HEK293 (cell line): ENCODE data around the gene MTPN.

Experiments
- CTCF ChIA-PET: fragments of 350-600 bp; formaldehyde crosslinking; extraction: SDS; loops from one replicate; lab custom pipeline; 2021; ENCODE audit warnings: antibody characterized with exemption; lab: Yijun Ruan, JAX
- POLR2A ChIA-PET: fragments of 300-600 bp; formaldehyde crosslinking; extraction: SDS; loops from one replicate; lab custom pipeline; 2020; ENCODE audit warnings: antibody characterized with exemption, inconsistent platforms; lab: Yijun Ruan, JAX
- H3K27ac ChIP-seq: fragments of 200-500 bp; sonication (Bioruptor generic); 2 replicates; pipeline ENCODE4 v1.5.1; 2014; ENCODE audit warnings: low read depth, low read length, control low read depth, inconsistent platforms; ENCODE audit errors: extremely low read depth
- H3K36me3 ChIP-seq, 2 experiments: fragments of 200-500 bp in 1 of 2; sonication (Bioruptor generic) in 1 of 2; 1 replicate in 1 of 2; 2 replicates in 1 of 2; pipeline ENCODE4 v1.5.1; 2014 to 2017; ENCODE audit warnings: inconsistent platforms in 2 of 2, low read length in 2 of 2; ENCODE audit not compliant: control insufficient read depth in 2 of 2, insufficient read depth in 1 of 2
- H3K4me1 ChIP-seq: fragments of 200-500 bp; sonication (Bioruptor generic); 2 replicates; pipeline ENCODE4 v1.5.1; 2014; ENCODE audit warnings: mild to moderate bottlenecking, low read length, inconsistent platforms; ENCODE audit not compliant: control insufficient read depth, insufficient read depth
- H3K4me3 ChIP-seq: 2 replicates; pipeline ENCODE4 v1.5.1; 2011; ENCODE audit warnings: low read depth, mild to moderate bottlenecking, control low read depth, low read length, moderate library complexity
- H3K9me3 ChIP-seq: fragments of 200-500 bp; sonication (Bioruptor generic); 2 replicates; pipeline ENCODE4 v1.5.1; 2014; ENCODE audit warnings: low read depth, low read length, inconsistent platforms; ENCODE audit not compliant: control insufficient read depth, insufficient read depth
- KLF10 ChIP-seq: fragments of 450-650 bp; IDR thresholded peaks from 2 replicates; pipeline ENCODE4 v1.5.1; 2018; ENCODE audit warnings: missing biosample characterization, mild to moderate bottlenecking, missing genetic modification characterization
- SETDB1 ChIP-seq: IDR thresholded peaks from one replicate; pipeline ENCODE4 v1.6.1; 2017; ENCODE audit warnings: mild to moderate bottlenecking, low read length, moderate library complexity, mixed read lengths; ENCODE audit not compliant: insufficient read length
- YY1 ChIP-seq: fragments of 450-650 bp; formaldehyde crosslinking; IDR thresholded peaks from 2 replicates; pipeline ENCODE4 v1.5.1; 2018; ENCODE audit warnings: missing biosample characterization, missing genetic modification characterization
- ZBTB7A ChIP-seq: fragments of 450-650 bp; formaldehyde crosslinking; IDR thresholded peaks from 2 replicates; pipeline ENCODE4 v1.5.1; 2016; ENCODE audit warnings: low read depth, missing biosample characterization, missing genetic modification characterization
- ZBTB8A ChIP-seq: fragments of 450-650 bp; formaldehyde crosslinking; IDR thresholded peaks from 2 replicates; pipeline ENCODE4 v1.5.1; 2016; ENCODE audit warnings: missing biosample characterization, missing genetic modification characterization
- ZNF155 ChIP-seq: fragments of 450-650 bp; formaldehyde crosslinking; IDR thresholded peaks from 2 replicates; pipeline ENCODE4 v1.5.1; 2016; ENCODE audit warnings: missing biosample characterization, missing genetic modification characterization
- ZNF175 ChIP-seq: fragments of 450-650 bp; formaldehyde crosslinking; IDR thresholded peaks from 2 replicates; pipeline ENCODE4 v1.5.1; 2016; ENCODE audit warnings: missing biosample characterization, missing genetic modification characterization
- ZNF324 ChIP-seq: fragments of 450-650 bp; formaldehyde crosslinking; IDR thresholded peaks from 2 replicates; pipeline ENCODE4 v1.5.1; 2016; ENCODE audit warnings: missing biosample characterization, missing genetic modification characterization
- ZNF433 ChIP-seq: fragments of 450-650 bp; formaldehyde crosslinking; IDR thresholded peaks from 2 replicates; pipeline ENCODE4 v1.5.1; 2016; ENCODE audit warnings: missing biosample characterization, missing genetic modification characterization, low read depth
- ZNF610 ChIP-seq: fragments of 450-650 bp; formaldehyde crosslinking; IDR thresholded peaks from 2 replicates; pipeline ENCODE4 v1.5.1; 2016; ENCODE audit warnings: missing biosample characterization, missing genetic modification characterization, borderline replicate concordance
- ZNF677 ChIP-seq: fragments of 450-650 bp; IDR thresholded peaks from 2 replicates; pipeline ENCODE4 v1.5.0; 2018; ENCODE audit warnings: missing biosample characterization, mild to moderate bottlenecking, missing genetic modification characterization, moderate library complexity
- ZNF701 ChIP-seq: fragments of 450-650 bp; formaldehyde crosslinking; IDR thresholded peaks from 2 replicates; pipeline ENCODE4 v1.5.1; 2016; ENCODE audit warnings: missing biosample characterization, missing genetic modification characterization
- ZNF704 ChIP-seq: fragments of 450-650 bp; formaldehyde crosslinking; IDR thresholded peaks from 2 replicates; pipeline ENCODE4 v1.5.1; 2016; ENCODE audit warnings: missing biosample characterization, missing genetic modification characterization
- ZSCAN4 ChIP-seq: fragments of 450-650 bp; formaldehyde crosslinking; IDR thresholded peaks from 2 replicates; pipeline ENCODE4 v1.5.1; 2017; ENCODE audit warnings: missing biosample characterization, missing genetic modification characterization
- TF ChIP-seq, protein P1 (sequence below): fragments of 450-650 bp; formaldehyde crosslinking; conservative IDR thresholded peaks from 2 replicates; pipeline ENCODE4 v1.5.1; 2016; ENCODE audit warnings: low read depth, missing biosample characterization, missing genetic modification characterization
- TF ChIP-seq, protein P2 (sequence below): fragments of 450-650 bp; formaldehyde crosslinking; IDR thresholded peaks from 2 replicates; pipeline ENCODE4 v1.5.1; 2016; ENCODE audit warnings: missing biosample characterization, missing genetic modification characterization
- TF ChIP-seq, protein P3 (sequence below): fragments of 450-650 bp; formaldehyde crosslinking; IDR thresholded peaks from 2 replicates; pipeline ENCODE4 v1.5.1; 2016; ENCODE audit warnings: missing biosample characterization, missing genetic modification characterization
- TF ChIP-seq, protein P4 (sequence below): fragments of 450-650 bp; IDR thresholded peaks from 2 replicates; pipeline ENCODE4 v1.5.1; 2018; ENCODE audit warnings: missing biosample characterization, mild to moderate bottlenecking, missing genetic modification characterization

MTPN gene

DNA sequence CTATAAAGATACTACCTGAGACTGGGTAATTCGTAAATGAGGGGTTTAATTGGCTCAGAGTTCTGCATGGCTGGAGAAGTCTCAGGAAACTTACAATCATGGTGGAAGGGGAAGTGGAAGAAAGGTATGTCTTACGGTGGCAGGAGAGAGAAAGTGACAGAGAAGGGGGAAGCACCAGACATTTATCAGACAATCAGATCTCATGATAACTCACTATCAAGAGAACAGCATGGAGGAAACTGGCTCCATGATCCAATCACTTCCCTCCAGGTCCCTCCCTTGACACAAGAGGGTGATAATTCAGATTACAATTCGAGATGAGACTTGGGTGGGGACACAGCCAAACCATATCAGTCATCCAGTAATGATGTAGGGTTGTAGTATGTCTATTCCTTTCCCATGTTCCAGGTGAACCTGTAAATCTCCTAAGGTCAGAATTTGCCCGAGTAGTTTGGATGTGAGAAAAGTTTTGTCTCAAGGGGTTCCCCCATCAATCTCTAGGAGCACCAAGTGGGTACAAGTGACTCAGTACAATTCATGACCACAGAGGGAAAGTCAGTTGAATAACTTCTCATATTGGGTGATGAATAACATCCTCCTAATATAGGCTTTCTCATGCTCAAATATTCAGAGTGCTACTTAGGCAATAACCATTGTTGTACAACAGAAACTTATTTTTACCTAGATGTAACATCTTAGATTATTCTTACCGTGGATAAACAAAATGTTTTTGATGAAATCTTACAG is 39.7 kb upstream of the MTPN start:
- Histone ChIP-seq H3K9me3 (no peaks in the 10 kb centered on the region), H3K27ac (no peak overlapping the region), H3K4me1 (no peaks in the 10 kb centered on the region), H3K36me3 (no peaks in the 10 kb centered on the region), H3K4me3 (no peak overlapping the region)
- ChIA-PET POLR2A (no interaction called here), CTCF (interaction anchor here (0.7 kb wide), 1 partner anchor 9 kb away, joined by 3 read pairs; no protein-coding TSS in a partner anchor)
- TF ChIP-seq ZBTB8A (no peak), ZNF175 (tag by site-specific recombination) (no peak), KLF10 (tag by site-specific recombination) (no peak), ZNF677 (tag by site-specific recombination) (no peak), ZNF704 (tag by site-specific recombination) (no peak), ZNF433 (tag by site-specific recombination) (no peak), YY1 (no peak), ZNF701 (no peak), ZNF610 (no peak), ZSCAN4 (tag by site-specific recombination) (no peak), ZNF324 (no peak), SETDB1 (no peak), ZBTB7A (tag by site-specific recombination) (no peak), ZNF155 (tag by site-specific recombination) (no peak)
- TF ChIP-seq, protein P1, sequence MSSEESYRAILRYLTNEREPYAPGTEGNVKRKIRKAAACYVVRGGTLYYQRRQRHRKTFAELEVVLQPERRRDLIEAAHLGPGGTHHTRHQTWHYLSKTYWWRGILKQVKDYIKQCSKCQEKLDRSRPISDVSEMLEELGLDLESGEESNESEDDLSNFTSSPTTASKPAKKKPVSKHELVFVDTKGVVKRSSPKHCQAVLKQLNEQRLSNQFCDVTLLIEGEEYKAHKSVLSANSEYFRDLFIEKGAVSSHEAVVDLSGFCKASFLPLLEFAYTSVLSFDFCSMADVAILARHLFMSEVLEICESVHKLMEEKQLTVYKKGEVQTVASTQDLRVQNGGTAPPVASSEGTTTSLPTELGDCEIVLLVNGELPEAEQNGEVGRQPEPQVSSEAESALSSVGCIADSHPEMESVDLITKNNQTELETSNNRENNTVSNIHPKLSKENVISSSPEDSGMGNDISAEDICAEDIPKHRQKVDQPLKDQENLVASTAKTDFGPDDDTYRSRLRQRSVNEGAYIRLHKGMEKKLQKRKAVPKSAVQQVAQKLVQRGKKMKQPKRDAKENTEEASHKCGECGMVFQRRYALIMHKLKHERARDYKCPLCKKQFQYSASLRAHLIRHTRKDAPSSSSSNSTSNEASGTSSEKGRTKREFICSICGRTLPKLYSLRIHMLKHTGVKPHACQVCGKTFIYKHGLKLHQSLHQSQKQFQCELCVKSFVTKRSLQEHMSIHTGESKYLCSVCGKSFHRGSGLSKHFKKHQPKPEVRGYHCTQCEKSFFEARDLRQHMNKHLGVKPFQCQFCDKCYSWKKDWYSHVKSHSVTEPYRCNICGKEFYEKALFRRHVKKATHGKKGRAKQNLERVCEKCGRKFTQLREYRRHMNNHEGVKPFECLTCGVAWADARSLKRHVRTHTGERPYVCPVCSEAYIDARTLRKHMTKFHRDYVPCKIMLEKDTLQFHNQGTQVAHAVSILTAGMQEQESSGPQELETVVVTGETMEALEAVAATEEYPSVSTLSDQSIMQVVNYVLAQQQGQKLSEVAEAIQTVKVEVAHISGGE (tag by site-specific recombination), result no peak
- TF ChIP-seq, protein P2, sequence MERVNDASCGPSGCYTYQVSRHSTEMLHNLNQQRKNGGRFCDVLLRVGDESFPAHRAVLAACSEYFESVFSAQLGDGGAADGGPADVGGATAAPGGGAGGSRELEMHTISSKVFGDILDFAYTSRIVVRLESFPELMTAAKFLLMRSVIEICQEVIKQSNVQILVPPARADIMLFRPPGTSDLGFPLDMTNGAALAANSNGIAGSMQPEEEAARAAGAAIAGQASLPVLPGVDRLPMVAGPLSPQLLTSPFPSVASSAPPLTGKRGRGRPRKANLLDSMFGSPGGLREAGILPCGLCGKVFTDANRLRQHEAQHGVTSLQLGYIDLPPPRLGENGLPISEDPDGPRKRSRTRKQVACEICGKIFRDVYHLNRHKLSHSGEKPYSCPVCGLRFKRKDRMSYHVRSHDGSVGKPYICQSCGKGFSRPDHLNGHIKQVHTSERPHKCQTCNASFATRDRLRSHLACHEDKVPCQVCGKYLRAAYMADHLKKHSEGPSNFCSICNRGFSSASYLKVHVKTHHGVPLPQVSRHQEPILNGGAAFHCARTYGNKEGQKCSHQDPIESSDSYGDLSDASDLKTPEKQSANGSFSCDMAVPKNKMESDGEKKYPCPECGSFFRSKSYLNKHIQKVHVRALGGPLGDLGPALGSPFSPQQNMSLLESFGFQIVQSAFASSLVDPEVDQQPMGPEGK (tag by site-specific recombination), result no peak
- TF ChIP-seq, protein P3, sequence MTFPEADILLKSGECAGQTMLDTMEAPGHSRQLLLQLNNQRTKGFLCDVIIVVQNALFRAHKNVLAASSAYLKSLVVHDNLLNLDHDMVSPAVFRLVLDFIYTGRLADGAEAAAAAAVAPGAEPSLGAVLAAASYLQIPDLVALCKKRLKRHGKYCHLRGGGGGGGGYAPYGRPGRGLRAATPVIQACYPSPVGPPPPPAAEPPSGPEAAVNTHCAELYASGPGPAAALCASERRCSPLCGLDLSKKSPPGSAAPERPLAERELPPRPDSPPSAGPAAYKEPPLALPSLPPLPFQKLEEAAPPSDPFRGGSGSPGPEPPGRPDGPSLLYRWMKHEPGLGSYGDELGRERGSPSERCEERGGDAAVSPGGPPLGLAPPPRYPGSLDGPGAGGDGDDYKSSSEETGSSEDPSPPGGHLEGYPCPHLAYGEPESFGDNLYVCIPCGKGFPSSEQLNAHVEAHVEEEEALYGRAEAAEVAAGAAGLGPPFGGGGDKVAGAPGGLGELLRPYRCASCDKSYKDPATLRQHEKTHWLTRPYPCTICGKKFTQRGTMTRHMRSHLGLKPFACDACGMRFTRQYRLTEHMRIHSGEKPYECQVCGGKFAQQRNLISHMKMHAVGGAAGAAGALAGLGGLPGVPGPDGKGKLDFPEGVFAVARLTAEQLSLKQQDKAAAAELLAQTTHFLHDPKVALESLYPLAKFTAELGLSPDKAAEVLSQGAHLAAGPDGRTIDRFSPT, result no peak
- TF ChIP-seq, protein P4, sequence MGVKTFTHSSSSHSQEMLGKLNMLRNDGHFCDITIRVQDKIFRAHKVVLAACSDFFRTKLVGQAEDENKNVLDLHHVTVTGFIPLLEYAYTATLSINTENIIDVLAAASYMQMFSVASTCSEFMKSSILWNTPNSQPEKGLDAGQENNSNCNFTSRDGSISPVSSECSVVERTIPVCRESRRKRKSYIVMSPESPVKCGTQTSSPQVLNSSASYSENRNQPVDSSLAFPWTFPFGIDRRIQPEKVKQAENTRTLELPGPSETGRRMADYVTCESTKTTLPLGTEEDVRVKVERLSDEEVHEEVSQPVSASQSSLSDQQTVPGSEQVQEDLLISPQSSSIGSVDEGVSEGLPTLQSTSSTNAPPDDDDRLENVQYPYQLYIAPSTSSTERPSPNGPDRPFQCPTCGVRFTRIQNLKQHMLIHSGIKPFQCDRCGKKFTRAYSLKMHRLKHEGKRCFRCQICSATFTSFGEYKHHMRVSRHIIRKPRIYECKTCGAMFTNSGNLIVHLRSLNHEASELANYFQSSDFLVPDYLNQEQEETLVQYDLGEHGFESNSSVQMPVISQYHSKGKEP (tag by site-specific recombination), result no peak
